ENCODE results near the gene NAA80. TPM values are rescaled to one million over a fixed set of nuclear protein-coding genes. Genes with fewer than 3 reads are reported as not detected.
A peak's percentile ranks its signal among the peaks of the same experiment; 100 is the strongest.

NAA80 gene
- total and polyA plus RNA-seq, 2 donors (not counting 3 experiments of a cell fraction or from before 2014, with no cell fraction given): 9.0 to 13.1 TPM

DNA sequence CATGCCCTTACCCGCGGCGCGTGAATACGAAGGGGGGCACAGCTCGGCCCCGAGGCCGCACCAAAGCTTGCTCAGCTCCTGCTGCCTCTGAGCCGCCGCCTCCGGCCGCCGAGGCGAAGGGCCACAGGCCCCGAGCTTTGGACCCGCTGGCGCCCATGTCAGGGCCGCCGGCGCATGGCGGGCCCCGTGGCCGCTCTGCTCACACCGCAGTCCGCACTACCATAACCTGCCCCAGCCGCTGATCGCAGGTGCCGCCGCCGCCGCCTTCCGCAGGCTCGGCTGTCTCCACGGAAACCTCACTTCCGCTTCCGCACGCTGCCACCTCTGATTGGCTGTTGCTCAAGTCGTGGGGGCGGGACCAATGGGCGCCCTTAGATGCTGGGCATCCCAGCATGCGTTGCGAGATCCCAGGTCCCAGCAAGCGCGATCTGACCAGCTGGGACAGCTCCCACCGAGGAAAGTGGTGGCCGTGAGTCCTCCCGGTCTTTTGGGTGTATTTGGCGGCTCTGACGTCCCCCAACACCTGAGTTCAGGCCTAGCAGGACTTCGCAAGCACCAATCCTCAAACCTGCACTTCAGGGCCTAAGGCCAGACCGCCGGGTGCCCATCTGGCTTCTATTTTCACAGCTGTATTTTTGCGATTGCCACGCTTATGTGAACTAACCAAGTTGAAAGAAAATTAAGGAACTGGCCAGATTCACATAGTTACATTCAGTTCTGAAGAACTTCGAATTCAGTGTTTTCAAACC is 28.9 kb upstream of the NAA80 start, which contains the start of gene TUSC2:
Gene TUSC2 (minus strand): TSS at position 281 of the 749 bp plus-strand sequence. CDS start 124 bp downstream, at position 157.
- ChIA-PET POLR2A (interaction anchor here (0.7 to 1.9 kb wide), 7 partner anchors 8 to 93 kb away, joined by 3 to 8 read pairs (median 4); partner anchors contain the start of genes GNAI2 and IFRD2), CTCF (interaction anchor here (0.8 to 1.8 kb wide), 5 partner anchors 8 to 102 kb away, joined by 3 to 13 read pairs (median 4); partner anchors contain the start of genes HYAL3 and NAA80)
- peak within 1 kb of the TSS; percentile 83 for H3K4me2 ChIP-seq (ENCODE audit: insufficient read depth, low read length)
- peak; percentile 99 for FAIRE-seq
- TF ChIP-seq POLR2AphosphoS5 (IDR thresholded peaks at IDR 0.05; ENCODE audit: insufficient read depth, low read depth, low read length) (peak; percentile 95), JUN (IDR thresholded peaks at IDR 0.05; ENCODE audit: borderline replicate concordance, insufficient read depth, insufficient read length, low read depth) (no peak), POLR2A (IDR thresholded peaks at IDR 0.05; ENCODE audit: low read depth, low read length) (peak; percentile 96)
- TF ChIP-seq, protein P1, sequence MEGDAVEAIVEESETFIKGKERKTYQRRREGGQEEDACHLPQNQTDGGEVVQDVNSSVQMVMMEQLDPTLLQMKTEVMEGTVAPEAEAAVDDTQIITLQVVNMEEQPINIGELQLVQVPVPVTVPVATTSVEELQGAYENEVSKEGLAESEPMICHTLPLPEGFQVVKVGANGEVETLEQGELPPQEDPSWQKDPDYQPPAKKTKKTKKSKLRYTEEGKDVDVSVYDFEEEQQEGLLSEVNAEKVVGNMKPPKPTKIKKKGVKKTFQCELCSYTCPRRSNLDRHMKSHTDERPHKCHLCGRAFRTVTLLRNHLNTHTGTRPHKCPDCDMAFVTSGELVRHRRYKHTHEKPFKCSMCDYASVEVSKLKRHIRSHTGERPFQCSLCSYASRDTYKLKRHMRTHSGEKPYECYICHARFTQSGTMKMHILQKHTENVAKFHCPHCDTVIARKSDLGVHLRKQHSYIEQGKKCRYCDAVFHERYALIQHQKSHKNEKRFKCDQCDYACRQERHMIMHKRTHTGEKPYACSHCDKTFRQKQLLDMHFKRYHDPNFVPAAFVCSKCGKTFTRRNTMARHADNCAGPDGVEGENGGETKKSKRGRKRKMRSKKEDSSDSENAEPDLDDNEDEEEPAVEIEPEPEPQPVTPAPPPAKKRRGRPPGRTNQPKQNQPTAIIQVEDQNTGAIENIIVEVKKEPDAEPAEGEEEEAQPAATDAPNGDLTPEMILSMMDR (IDR thresholded peaks at IDR 0.05; ENCODE audit: extremely low read depth in 1 of 2, insufficient read depth in 1 of 2, low read depth in 1 of 2, low read length in 2 of 2): no peak
- peaks cover 35% of the 10 kb centered on the region for H3K79me2 ChIP-seq (ENCODE audit: control insufficient read depth, insufficient read depth, low read length)
- H3K27me3 ChIP-seq (ENCODE audit: control insufficient read depth in 2 of 2, insufficient read depth in 2 of 2, low read length in 2 of 2): no peaks in the 10 kb centered on the region
- no TSS peak for BruUV-seq (replicated peaks)
- no peaks in the 10 kb centered on the region for H3K9me3 ChIP-seq (replicated peaks; ENCODE audit: control insufficient read depth, insufficient read depth, low read length)
- H3K36me3 ChIP-seq (ENCODE audit: control insufficient read depth in 2 of 2, extremely low read depth in 1 of 2, insufficient read depth in 2 of 2, low read length in 2 of 2): peaks cover 20 to 39% of the 10 kb centered on the region in 2 experiments
- H3K4me1 ChIP-seq (ENCODE audit: control insufficient read depth, extremely low read depth, insufficient read depth, low read length): peaks cover 28% of the 10 kb centered on the region
- peak within 1 kb of the TSS; percentile 69 to 88 (median 86) for H3K4me3 ChIP-seq (replicated peaks in 1 of 3; ENCODE audit: insufficient read depth in 1 of 3, low read depth in 1 of 3, low read length in 3 of 3)
- H3K9me1 ChIP-seq (replicated peaks; ENCODE audit: control insufficient read depth, extremely low read depth, insufficient read depth, low read length): no peaks in the 10 kb centered on the region
- no peaks in the 10 kb centered on the region for H4K20me1 ChIP-seq (replicated peaks; ENCODE audit: control insufficient read depth, extremely low read depth, insufficient read depth, low read length)
- intact Hi-C loops (cut with micrococcal nuclease): loop anchor here (1.0 kb wide), 1 partner anchor 9 kb away; no protein-coding TSS in a partner anchor
- peak within 1 kb of the TSS; percentile 87 for H3K9ac ChIP-seq (replicated peaks; ENCODE audit: extremely low read depth, insufficient read depth, low read length)
- peak; percentile 97 for DNase-seq (ENCODE audit: low read depth, low spot score)
- dilution Hi-C loops (cut with MboI; ENCODE audit: extremely low pct_ligation_motif_present, low sequenced_read_pairs): no loop called here
- peak within 1 kb of the TSS; percentile 70 for H3K27ac ChIP-seq (ENCODE audit: insufficient read depth, low read depth, low read length)
- H2AFZ ChIP-seq (ENCODE audit: low read depth, low read length): peak within 1 kb of the TSS; percentile 42

Data from endothelial cell of umbilical vein (primary cell).